Measurements from ENCODE around the gene DSG4.

The DSG4 gene

DNA sequence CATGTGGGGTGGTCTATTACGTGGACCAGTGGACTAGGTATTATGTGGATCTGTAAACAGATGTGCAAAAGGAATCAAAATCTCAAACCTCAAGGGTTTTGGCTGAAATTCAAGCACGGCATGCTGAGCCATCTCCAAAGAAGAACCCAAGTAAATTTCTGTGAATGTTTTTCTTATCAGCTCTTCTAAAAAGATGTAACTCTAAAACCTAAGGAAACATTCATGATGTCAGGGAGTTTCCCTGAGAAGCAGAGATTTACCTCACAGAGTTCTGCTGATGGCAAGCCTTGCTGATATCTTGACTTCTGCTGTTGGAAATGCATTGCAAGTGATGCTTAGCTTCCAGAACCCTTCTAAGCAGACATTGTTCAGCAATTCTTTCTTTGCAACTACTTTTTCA, 21.6 kb downstream of the DSG4 start:
- H3K9me3 Mint-ChIP-seq = no peaks in the 10 kb centered on the region
- no peaks in the 10 kb centered on the region for H3K4me1 Mint-ChIP-seq
- no peak overlapping the region for H3K4me3 Mint-ChIP-seq
- DNase-seq (ENCODE audit: low spot score in 2 of 2) = no peak
- no peaks in the 10 kb centered on the region for H3K27me3 Mint-ChIP-seq
- ATAC-seq (ENCODE audit: low read depth) = no peak
- H3K27ac Mint-ChIP-seq = no peak overlapping the region
- H3K36me3 Mint-ChIP-seq = no peaks in the 10 kb centered on the region

DNA sequence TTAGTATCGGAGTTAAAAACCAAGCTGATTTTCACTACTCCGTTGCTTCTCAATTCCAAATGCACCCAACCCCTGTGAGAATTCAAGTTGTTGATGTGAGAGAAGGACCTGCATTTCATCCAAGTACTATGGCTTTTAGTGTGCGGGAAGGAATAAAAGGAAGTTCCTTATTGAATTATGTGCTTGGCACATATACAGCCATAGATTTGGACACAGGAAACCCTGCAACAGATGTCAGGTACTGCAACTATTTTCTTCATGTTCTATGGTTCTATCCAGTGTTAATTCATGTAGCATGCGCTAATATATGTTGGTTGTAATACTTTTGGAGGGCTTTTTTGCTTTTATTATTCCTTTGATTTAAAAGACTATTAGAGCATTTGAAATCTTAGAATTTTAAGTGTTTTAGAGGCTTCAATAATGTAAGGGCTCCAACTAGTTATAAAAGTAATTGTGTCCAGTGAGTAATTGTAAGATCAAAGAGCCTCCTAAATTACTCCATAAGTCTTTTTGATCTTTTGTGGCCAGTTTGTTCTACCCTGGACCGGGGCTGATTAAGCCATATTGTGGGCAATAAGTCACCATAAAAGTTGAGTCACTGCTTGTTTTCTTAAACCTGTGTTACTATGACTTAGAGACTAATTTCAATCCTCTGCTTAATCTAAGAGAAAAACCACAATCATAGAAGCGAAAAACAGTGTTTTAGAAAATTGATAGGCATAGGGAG, 22.9 kb downstream of the DSG4 start:
- H3K27ac Mint-ChIP-seq = no peak overlapping the region
- no peak for DNase-seq (ENCODE audit: low spot score in 2 of 2)
- H3K36me3 Mint-ChIP-seq = no peaks in the 10 kb centered on the region

DNA sequence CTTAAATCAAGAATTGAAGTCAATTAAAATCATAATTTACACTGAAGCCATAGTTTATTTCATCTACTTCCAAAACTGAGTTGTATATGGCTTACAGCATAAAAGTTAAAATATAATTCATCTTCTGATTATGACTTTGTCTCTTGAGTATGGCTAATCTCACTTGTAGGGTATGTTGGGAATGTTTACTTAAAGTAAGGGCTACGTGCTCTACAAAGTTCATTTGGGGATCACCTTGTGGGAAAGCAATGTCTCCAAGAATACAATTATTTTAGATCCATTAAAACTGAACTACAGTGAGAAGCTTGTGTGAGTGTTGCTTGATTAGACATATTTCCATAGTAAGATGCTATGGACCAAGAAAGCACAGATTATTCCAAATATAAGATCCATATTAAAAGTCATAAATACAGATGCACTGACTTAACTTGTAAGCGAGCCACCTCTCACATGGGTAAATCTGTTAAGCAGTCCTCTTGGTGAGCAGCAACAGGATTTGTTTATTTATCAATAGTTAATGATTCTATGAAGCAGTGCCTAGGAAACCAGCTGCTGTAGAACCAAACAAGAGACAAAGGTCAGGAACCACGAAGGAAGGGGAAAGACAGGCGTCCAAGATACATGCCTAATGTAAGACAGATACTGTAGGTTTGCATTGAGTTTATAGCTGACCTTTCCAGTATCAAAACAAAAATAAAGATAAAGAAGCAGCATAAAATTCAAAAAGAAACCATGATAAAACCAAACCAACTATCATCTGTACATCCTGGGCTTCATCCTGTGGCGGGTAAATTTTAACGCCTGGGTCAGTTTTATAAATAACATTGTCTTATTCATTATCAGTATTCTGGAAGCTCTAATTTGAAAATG, 24.8 kb downstream of the DSG4 start:
- Mint-ChIP-seq H3K27ac (no peak overlapping the region), H3K27me3 (no peaks in the 10 kb centered on the region), H3K4me1 (no peaks in the 10 kb centered on the region), H3K9me3 (no peaks in the 10 kb centered on the region), H3K4me3 (no peak overlapping the region), H3K36me3 (no peaks in the 10 kb centered on the region)
- ATAC-seq (ENCODE audit: low read depth) = no peak
- no peak for DNase-seq (ENCODE audit: low spot score in 2 of 2)

More for the DNA sequence above, 22.9 kb downstream of the DSG4 start:
- no peak overlapping the region for H3K4me3 Mint-ChIP-seq
- H3K27me3 Mint-ChIP-seq = no peaks in the 10 kb centered on the region
- H3K4me1 Mint-ChIP-seq = no peaks in the 10 kb centered on the region
- no peak for ATAC-seq (ENCODE audit: low read depth)
- H3K9me3 Mint-ChIP-seq = no peaks in the 10 kb centered on the region

DNA sequence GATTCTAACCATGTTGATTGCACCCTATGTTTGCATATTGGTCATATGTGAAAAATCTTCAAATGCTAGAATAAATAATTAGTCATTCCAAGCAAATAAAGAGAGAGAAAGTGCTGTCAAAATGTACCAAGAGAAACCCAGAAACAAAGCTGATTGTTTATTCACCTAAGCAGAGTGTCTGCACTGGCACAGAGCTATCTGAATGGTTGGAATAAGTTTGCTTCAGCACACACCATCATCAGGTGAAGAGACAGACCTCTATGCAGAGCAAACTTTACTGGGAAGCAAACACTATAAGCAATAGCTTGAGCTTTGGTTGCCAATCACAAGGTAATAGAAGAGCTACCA, 25.4 kb downstream of the DSG4 start:
- no peak overlapping the region for H3K27ac Mint-ChIP-seq
- H3K27me3 Mint-ChIP-seq = no peaks in the 10 kb centered on the region

DNA sequence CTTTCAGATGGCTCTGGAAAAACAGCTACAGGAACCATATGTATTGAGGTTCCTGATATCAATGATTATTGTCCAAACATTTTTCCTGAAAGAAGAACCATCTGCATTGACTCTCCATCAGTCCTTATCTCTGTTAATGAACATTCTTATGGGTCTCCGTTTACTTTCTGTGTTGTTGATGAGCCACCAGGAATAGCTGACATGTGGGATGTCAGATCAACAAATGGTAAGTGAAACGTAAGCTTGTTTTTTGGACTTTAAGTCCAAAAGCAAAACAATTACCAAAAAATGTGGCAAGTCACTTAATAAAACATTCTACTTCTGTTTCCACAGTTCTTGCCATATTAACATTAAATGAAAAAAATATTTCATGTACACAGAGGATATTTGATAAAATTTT, 26.8 kb downstream of the DSG4 start:
- Mint-ChIP-seq H3K27ac (no peak overlapping the region), H3K36me3 (no peaks in the 10 kb centered on the region), H3K9me3 (no peaks in the 10 kb centered on the region), H3K4me1 (no peaks in the 10 kb centered on the region), H3K4me3 (no peak overlapping the region), H3K27me3 (no peaks in the 10 kb centered on the region)
- no peak for ATAC-seq (ENCODE audit: low read depth)
- no peak for DNase-seq (ENCODE audit: low spot score in 2 of 2)

More for the DNA sequence above, 25.4 kb downstream of the DSG4 start:
- DNase-seq (ENCODE audit: low spot score in 2 of 2) (no peak), ATAC-seq (ENCODE audit: low read depth) (no peak)
- H3K4me3 Mint-ChIP-seq = no peak overlapping the region
- H3K9me3 Mint-ChIP-seq = no peaks in the 10 kb centered on the region
- no peaks in the 10 kb centered on the region for H3K36me3 Mint-ChIP-seq
- H3K4me1 Mint-ChIP-seq = no peaks in the 10 kb centered on the region

DNA sequence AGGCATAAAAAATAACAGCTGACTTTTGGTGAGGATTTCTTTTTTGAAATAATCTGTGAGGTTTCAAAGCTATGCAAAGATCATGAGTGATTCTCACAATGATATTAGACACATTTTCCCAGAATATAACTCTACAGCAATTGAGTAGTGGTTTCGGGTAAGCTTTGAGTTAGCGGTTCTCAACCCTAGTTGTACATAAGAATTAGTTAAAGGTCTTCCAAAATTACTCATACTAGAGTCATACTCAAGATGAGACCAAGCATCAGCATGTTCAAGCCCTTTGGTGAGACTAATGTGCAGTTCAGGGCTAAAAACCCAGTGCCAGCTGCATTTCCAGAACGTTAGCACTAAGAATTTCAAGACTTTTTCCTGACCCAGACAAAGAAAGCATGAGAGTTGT, 31.1 kb downstream of the DSG4 start:
- Mint-ChIP-seq H3K27ac (no peak overlapping the region), H3K4me3 (no peak overlapping the region), H3K36me3 (no peaks in the 10 kb centered on the region), H3K27me3 (no peaks in the 10 kb centered on the region), H3K9me3 (peaks cover 3% of the 10 kb centered on the region), H3K4me1 (no peaks in the 10 kb centered on the region)
- DNase-seq (ENCODE audit: low spot score in 2 of 2) = no peak
- no peak for ATAC-seq (ENCODE audit: low read depth)

DNA sequence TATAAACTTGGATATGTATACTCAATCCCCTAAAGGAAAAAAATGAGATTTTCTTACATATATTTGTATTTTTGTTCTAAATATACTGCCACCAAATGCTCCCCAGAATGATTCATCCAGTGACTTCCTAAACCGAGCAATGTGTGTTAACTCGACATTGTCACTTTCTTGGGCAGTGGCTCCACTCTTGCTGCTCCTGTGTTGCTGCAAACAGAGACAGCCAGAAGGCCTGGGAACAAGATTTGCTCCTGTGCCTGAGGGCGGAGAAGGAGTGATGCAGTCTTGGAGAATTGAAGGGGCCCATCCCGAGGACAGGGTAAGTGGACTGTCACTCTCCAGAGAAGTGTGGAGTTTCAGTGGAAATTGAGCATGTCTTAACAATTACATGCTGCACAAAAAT, 32.7 kb downstream of the DSG4 start:
- H3K27ac Mint-ChIP-seq = no peak overlapping the region
- ATAC-seq (ENCODE audit: low read depth) = no peak
- no peak overlapping the region for H3K4me3 Mint-ChIP-seq
- no peaks in the 10 kb centered on the region for H3K4me1 Mint-ChIP-seq
- no peaks in the 10 kb centered on the region for H3K27me3 Mint-ChIP-seq
- no peaks in the 10 kb centered on the region for H3K36me3 Mint-ChIP-seq
- DNase-seq (ENCODE audit: low spot score in 2 of 2) = no peak
- H3K9me3 Mint-ChIP-seq = peaks cover 3% of the 10 kb centered on the region

DNA sequence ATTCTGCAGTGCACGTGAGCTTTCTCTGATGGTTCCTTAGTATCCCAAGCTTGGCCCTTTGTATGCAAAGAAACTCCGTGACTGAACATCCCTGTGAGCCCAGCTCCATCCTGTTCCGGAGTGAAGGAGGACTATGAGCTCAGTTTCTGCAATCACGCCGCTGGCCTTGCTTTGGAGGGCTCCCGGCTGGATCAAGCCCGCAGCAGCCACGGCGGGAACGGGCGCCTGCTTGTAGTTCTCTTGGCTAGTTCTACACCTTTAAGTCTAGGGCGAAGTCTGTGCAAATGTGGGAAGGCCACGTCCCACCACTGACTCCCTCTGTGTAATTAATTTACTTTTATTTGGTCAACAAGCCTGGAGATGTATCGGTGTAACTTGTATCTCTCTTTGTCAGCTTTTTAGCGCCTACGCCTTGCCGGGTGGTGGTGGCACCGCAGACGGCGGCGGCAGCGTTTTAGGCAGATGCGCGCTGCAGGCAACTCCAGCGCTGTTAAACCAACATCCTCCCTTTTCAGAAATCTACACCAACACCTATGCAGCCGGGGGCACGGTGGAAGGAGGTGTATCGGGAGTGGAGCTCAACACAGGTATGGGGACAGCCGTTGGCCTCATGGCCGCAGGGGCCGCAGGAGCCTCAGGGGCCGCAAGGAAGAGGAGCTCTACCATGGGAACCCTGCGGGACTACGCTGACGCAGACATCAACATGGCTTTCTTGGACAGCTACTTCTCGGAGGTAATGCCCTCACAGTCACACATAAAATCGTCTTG, 34.3 kb downstream of the DSG4 start:
- DNase-seq (ENCODE audit: low spot score in 2 of 2) = no peak
- no peak for ATAC-seq (ENCODE audit: low read depth)
- H3K27ac Mint-ChIP-seq = no peak overlapping the region

DNA sequence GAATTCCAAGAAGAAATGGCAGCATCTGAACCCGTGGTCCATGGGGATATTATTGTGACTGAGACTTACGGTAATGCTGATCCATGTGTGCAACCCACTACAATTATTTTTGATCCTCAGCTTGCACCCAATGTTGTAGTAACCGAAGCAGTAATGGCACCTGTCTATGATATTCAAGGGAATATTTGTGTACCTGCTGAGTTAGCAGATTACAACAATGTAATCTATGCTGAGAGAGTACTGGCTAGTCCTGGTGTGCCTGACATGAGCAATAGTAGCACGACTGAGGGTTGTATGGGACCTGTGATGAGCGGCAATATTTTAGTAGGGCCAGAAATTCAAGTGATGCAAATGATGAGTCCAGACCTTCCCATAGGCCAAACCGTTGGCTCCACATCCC, 36.6 kb downstream of the DSG4 start:
- Mint-ChIP-seq H3K9me3 (peaks cover 5% of the 10 kb centered on the region), H3K27ac (no peak overlapping the region), H3K27me3 (no peaks in the 10 kb centered on the region), H3K36me3 (no peaks in the 10 kb centered on the region), H3K4me3 (no peak overlapping the region), H3K4me1 (no peaks in the 10 kb centered on the region)
- DNase-seq (ENCODE audit: low spot score in 2 of 2) (no peak), ATAC-seq (ENCODE audit: low read depth) (no peak)

More for the DNA sequence above, 34.3 kb downstream of the DSG4 start:
- no peaks in the 10 kb centered on the region for H3K4me1 Mint-ChIP-seq
- H3K9me3 Mint-ChIP-seq = peaks cover 3% of the 10 kb centered on the region
- H3K27me3 Mint-ChIP-seq = no peaks in the 10 kb centered on the region
- H3K36me3 Mint-ChIP-seq = no peaks in the 10 kb centered on the region
- no peak overlapping the region for H3K4me3 Mint-ChIP-seq

DNA sequence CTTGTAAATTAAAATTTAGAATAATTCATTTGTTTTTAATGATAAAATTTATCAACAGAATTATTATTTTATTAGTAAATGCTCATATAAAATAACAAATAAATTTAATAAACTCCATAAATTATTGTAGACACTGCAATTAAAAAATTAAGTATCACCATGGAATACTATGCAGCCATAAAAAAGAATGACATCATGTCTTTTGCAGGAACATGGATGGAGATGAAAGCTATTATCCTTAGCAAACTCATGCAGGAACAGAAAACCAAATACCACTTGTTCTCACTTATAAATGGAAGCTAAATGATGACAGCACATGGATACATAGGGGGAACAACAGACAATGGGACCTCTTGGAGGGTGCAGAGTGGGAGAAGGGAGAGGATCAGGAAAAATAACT, 41.3 kb downstream of the DSG4 start:
- H3K4me1 Mint-ChIP-seq = no peaks in the 10 kb centered on the region
- H3K9me3 Mint-ChIP-seq = peaks cover 3% of the 10 kb centered on the region

DNA sequence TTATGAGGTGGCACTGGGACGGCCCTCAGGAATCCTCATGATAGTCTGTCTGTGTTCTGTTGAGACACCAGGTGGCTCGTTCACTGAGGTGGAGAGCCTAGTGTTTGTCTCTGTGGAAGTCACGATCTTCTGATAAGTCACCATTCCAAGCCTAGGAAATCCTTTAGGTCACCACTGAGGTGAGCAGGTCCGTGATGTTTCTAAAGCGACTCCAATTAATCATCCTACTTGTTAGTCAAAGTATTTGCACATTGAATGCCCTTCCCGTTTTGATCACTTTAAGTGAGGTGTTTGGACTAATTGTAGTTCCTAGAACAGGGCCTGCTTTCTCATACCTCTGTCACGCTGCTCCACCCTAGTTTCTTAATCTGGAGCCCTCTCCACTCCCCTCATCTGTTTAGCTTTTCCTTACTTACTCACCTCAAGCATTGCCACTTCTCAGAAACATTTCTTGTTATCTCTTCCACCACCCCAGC, 42.9 kb downstream of the DSG4 start:
- Mint-ChIP-seq H3K27me3 (no peaks in the 10 kb centered on the region), H3K9me3 (peaks cover 6% of the 10 kb centered on the region), H3K27ac (no peak overlapping the region), H3K36me3 (no peaks in the 10 kb centered on the region), H3K4me3 (no peak overlapping the region), H3K4me1 (no peaks in the 10 kb centered on the region)
- ATAC-seq (ENCODE audit: low read depth) = no peak
- no peak for DNase-seq (ENCODE audit: low spot score in 2 of 2)

More for the DNA sequence above, 41.3 kb downstream of the DSG4 start:
- no peak for DNase-seq (ENCODE audit: low spot score in 2 of 2)
- Mint-ChIP-seq H3K4me3 (no peak overlapping the region), H3K27me3 (no peaks in the 10 kb centered on the region), H3K27ac (no peak overlapping the region), H3K36me3 (no peaks in the 10 kb centered on the region)
- no peak for ATAC-seq (ENCODE audit: low read depth)

DNA sequence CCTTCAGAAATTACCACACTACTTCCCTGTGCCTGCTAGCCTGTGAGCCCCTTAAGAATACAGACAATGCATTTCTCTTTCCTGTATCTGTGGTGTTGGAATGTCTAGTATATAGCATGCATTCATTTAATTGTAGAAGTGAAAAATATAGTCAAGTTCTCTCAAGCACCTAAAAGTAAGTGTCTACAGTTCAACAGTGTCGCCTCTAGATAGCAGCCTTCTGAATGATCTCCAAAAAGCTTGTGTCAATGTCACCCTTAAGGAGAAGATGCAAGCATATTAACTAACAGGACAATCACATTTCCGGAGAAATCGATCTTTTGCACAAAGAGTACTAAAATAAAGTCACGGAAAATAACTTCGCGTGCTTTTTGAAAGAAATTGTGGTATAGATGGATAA, 43.5 kb downstream of the DSG4 start:
- ATAC-seq (ENCODE audit: low read depth) = no peak
- Mint-ChIP-seq H3K36me3 (no peaks in the 10 kb centered on the region), H3K9me3 (peaks cover 6% of the 10 kb centered on the region), H3K4me1 (no peaks in the 10 kb centered on the region), H3K27ac (no peak overlapping the region), H3K4me3 (no peak overlapping the region), H3K27me3 (no peaks in the 10 kb centered on the region)
- no peak for DNase-seq (ENCODE audit: low spot score in 2 of 2)

DNA sequence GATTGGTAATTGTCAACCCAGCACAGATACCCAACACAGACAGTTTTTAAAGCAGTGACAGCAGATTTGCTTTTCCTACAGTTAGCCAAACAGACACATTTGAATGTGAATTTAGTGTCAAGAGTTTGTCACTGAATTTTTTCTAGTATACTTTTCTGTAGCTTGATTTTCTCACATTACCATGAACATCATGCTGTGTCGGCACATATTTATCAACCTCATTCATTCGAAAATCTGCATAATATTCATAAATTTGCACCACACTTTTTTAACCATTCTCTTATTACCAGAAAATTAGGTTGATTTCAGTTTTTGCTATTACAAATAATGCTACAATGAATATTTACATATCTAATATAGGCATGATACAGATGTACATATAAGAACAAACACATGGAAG, 43.9 kb downstream of the DSG4 start:
- H3K27ac Mint-ChIP-seq = no peak overlapping the region

DNA sequence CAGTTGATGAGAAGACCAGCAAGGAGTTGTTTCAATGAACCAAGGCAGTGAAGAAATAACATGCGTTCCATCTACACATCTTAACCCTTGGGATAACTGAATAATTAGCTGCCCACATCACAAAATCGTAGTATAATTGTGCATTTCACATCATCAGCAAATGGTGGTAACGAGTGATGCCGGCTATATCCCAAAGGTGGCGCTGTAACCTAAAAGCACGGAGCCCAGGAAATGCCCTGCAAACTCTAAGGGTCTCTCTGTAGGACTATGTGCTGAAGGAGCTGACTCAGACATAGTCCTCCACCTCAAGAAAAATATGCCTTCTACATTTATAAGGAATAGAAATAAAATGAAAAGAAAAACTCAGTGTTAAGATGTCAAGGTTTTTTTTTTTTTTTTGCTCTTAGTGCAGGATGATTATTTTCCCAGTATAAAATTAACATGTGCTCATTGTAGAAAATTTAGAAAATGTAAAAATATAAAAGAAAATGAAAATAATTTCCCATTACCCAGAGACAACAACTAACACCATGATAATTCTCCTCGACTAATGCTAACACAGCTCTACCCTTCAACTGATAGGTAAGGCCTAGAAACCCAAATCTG, 47.9 kb downstream of the DSG4 start:
- H3K27me3 Mint-ChIP-seq = no peaks in the 10 kb centered on the region
- H3K4me3 Mint-ChIP-seq = no peak overlapping the region
- DNase-seq (ENCODE audit: low spot score in 2 of 2) (no peak), ATAC-seq (ENCODE audit: low read depth) (no peak)
- H3K9me3 Mint-ChIP-seq = peaks cover 6% of the 10 kb centered on the region
- H3K27ac Mint-ChIP-seq = no peak overlapping the region
- no peaks in the 10 kb centered on the region for H3K36me3 Mint-ChIP-seq
- H3K4me1 Mint-ChIP-seq = no peaks in the 10 kb centered on the region

More for the DNA sequence above, 43.9 kb downstream of the DSG4 start:
- DNase-seq (ENCODE audit: low spot score in 2 of 2) (no peak), ATAC-seq (ENCODE audit: low read depth) (no peak)
- no peak overlapping the region for H3K4me3 Mint-ChIP-seq
- H3K27me3 Mint-ChIP-seq = no peaks in the 10 kb centered on the region
- H3K4me1 Mint-ChIP-seq = no peaks in the 10 kb centered on the region
- peaks cover 6% of the 10 kb centered on the region for H3K9me3 Mint-ChIP-seq
- H3K36me3 Mint-ChIP-seq = no peaks in the 10 kb centered on the region
